Daoy (cell line): ENCODE measurements around the gene SFI1. TPM values are rescaled to one million over a fixed set of nuclear protein-coding genes. Genes with fewer than 3 reads are reported as not detected.
"Not testable (repeated sequence)": the region's sequence is repeated elsewhere in the genome, so short reads cannot be mapped to it uniquely, and the experiment has no call there.

Experiments
- DNase-seq: peaks from one replicate; pipeline ENCODE4 v3.0.0-alpha.2; 2015; ENCODE audit warnings: low read depth
- total RNA-seq: library from RNA; depleted of rRNA; stranded (reverse); fragments of >200 nt; shearing (Covaris generic); gene quantifications from 2 replicates; pipeline ENCODE4 v1.2.3, GENCODE V29; 2014

Gene SFI1
- total RNA-seq, 1 experiment from 2014 or later, result 4.5 TPM

GRCh38 chr22:31490496-31490925 lies 5.8 kb upstream of the SFI1 start:
- DNase-seq, result peak; percentile 85

- DNase-seq, result no peak
Measured at GRCh38 chr22:31491218-31491962, 4.9 kb upstream of the SFI1 start.

GRCh38 chr22:31492151-31492550 lies 4.2 kb upstream of the SFI1 start:
- no peak for DNase-seq

- not testable (repeated sequence) for DNase-seq
Measured at GRCh38 chr22:31493355-31493754, 3.0 kb upstream of the SFI1 start.

- no peak for DNase-seq
Measured at GRCh38 chr22:31495343-31495742, 993 bp upstream of the SFI1 start.

GRCh38 chr22:31496735-31497146 lies 405 bp downstream of the SFI1 start:
- DNase-seq, result peak; percentile 38

- DNase-seq, result no peak
Measured at GRCh38 chr22:31497148-31497938, 1.0 kb downstream of the SFI1 start.

GRCh38 chr22:31501738-31502137 lies 5.4 kb downstream of the SFI1 start:
- no peak for DNase-seq

- no peak for DNase-seq
Measured at GRCh38 chr22:31503211-31503964, 7.1 kb downstream of the SFI1 start.

GRCh38 chr22:31504282-31504681 lies 7.9 kb downstream of the SFI1 start:
- DNase-seq, result no peak

- DNase-seq, result not testable (repeated sequence)
Measured at GRCh38 chr22:31507517-31507916, 11.2 kb downstream of the SFI1 start.

- no peak for DNase-seq
Measured at GRCh38 chr22:31508536-31508935, 12.2 kb downstream of the SFI1 start.

GRCh38 chr22:31509061-31509762 lies 12.9 kb downstream of the SFI1 start:
- no peak for DNase-seq

GRCh38 chr22:31520051-31520450 lies 23.7 kb downstream of the SFI1 start:
- no peak for DNase-seq

- DNase-seq, result not testable (repeated sequence)
Measured at GRCh38 chr22:31524132-31524531, 27.8 kb downstream of the SFI1 start.

- no peak for DNase-seq
Measured at GRCh38 chr22:31526270-31526669, 29.9 kb downstream of the SFI1 start.

- no peak for DNase-seq
Measured at GRCh38 chr22:31530823-31531195, 34.5 kb downstream of the SFI1 start.

GRCh38 chr22:31532060-31532459 lies 35.7 kb downstream of the SFI1 start:
- DNase-seq, result no peak

GRCh38 chr22:31533374-31533773 lies 37.0 kb downstream of the SFI1 start:
- DNase-seq, result no peak

- no peak for DNase-seq
Measured at GRCh38 chr22:31537019-31537535, 40.7 kb downstream of the SFI1 start.

GRCh38 chr22:31538815-31539214 lies 42.5 kb downstream of the SFI1 start:
- no peak for DNase-seq
